Immature natural killer cell (primary cell): ENCODE data around the gene IRF9. TPM values are rescaled to one million over a fixed set of nuclear protein-coding genes. Genes with fewer than 3 reads are reported as not detected.

Source experiments
- DNase-seq, 3 donors: peaks; one replicate each; pipeline ENCODE4 v3.0.0; 2022; ENCODE audit warnings: mixed read lengths in 1 of 3
- H3K27ac Mint-ChIP-seq, 6 donors: one replicate each; pipeline ENCODE4 v1.8.0; 2020; ENCODE audit warnings: mixed read lengths in 6 of 6, mild to moderate bottlenecking in 5 of 6, inconsistent platforms in 4 of 6, moderate library complexity in 3 of 6
- H3K27me3 Mint-ChIP-seq, 3 donors: one replicate each; pipeline ENCODE4 v1.8.0; 2020 to 2021; ENCODE audit warnings: low read depth in 3 of 3, mild to moderate bottlenecking in 3 of 3, mixed read lengths in 3 of 3, moderate library complexity in 3 of 3, inconsistent platforms in 1 of 3
- H3K36me3 Mint-ChIP-seq, 3 donors: one replicate each; pipeline ENCODE4 v1.8.0; 2020; ENCODE audit warnings: mixed read lengths in 3 of 3, inconsistent platforms in 2 of 3, mild to moderate bottlenecking in 2 of 3
- H3K4me1 Mint-ChIP-seq, 2 donors: one replicate each; pipeline ENCODE4 v1.8.0; 2020; ENCODE audit warnings: inconsistent platforms in 2 of 2, mild to moderate bottlenecking in 2 of 2, mixed read lengths in 2 of 2, moderate library complexity in 1 of 2
- H3K4me3 Mint-ChIP-seq, 5 donors: one replicate each; pipeline ENCODE4 v1.8.0; 2020; ENCODE audit warnings: mild to moderate bottlenecking in 5 of 5, mixed read lengths in 5 of 5, inconsistent platforms in 3 of 5, moderate library complexity in 3 of 5
- H3K9me3 Mint-ChIP-seq, 6 donors: one replicate each; pipeline ENCODE4 v1.8.0; 2020; ENCODE audit warnings: mild to moderate bottlenecking in 6 of 6, mixed read lengths in 6 of 6, inconsistent platforms in 4 of 6, moderate library complexity in 3 of 6
- polyA plus RNA-seq, 3 donors: library from polyadenylated mRNA; unstranded; fragments of 300-500 nt; fragmentation: Illumina TruSeq; gene quantifications; one replicate each; pipeline ENCODE4 v1.2.3, GENCODE V29; 2021

Gene IRF9
- polyA plus RNA-seq, 3 donors from 2014 or later = 48.8 to 123 (median 102) TPM

- peak overlapping the region; percentile 98 to 100 (median 98) for H3K4me3 Mint-ChIP-seq
- peaks cover 28 to 47% (median 29%) of the 10 kb centered on the region in 3 donors for H3K36me3 Mint-ChIP-seq
- H3K27me3 Mint-ChIP-seq = peaks cover 6 to 16% (median 7%) of the 10 kb centered on the region in 3 donors
- H3K9me3 Mint-ChIP-seq = no peaks in the 10 kb centered on the region
- DNase-seq = no peak
- H3K4me1 Mint-ChIP-seq = peaks cover 47 to 55% of the 10 kb centered on the region in 2 donors
- H3K27ac Mint-ChIP-seq = peak overlapping the region; percentile 97 to 100 (median 98)
Measured at GRCh38 chr14:24162093-24162492, 1.0 kb downstream of the IRF9 start.

- H3K27ac Mint-ChIP-seq = peak overlapping the region in 5 of 6 donors; percentile 40 to 99 (median 67)
- H3K9me3 Mint-ChIP-seq = no peaks in the 10 kb centered on the region
- DNase-seq = no peak
- peaks cover 6 to 19% (median 7%) of the 10 kb centered on the region in 3 donors for H3K27me3 Mint-ChIP-seq
- peaks cover 39 to 46% (median 41%) of the 10 kb centered on the region in 3 donors for H3K36me3 Mint-ChIP-seq
- H3K4me1 Mint-ChIP-seq = peaks cover 52 to 55% of the 10 kb centered on the region in 2 donors
- H3K4me3 Mint-ChIP-seq = peak overlapping the region in 1 of 5 donors; percentile 41
Measured at GRCh38 chr14:24164518-24164991, 3.5 kb downstream of the IRF9 start.

GRCh38 chr14:24165785-24166184, 4.7 kb downstream of the IRF9 start:
- Mint-ChIP-seq H3K4me1 (peaks cover 49 to 53% of the 10 kb centered on the region in 2 donors), H3K4me3 (no peak overlapping the region), H3K27me3 (peaks cover 5 to 21% (median 6%) of the 10 kb centered on the region in 3 donors), H3K36me3 (peaks cover 36 to 48% (median 42%) of the 10 kb centered on the region in 3 donors), H3K9me3 (no peaks in the 10 kb centered on the region), H3K27ac (peak overlapping the region in 3 of 6 donors; percentile 56 to 71 (median 67))
- DNase-seq = no peak

- Mint-ChIP-seq H3K36me3 (peaks cover 30 to 44% (median 37%) of the 10 kb centered on the region in 3 donors), H3K4me1 (peaks cover 45 to 53% of the 10 kb centered on the region in 2 donors), H3K27me3 (peaks cover 3 to 19% (median 4%) of the 10 kb centered on the region in 3 donors), H3K9me3 (no peaks in the 10 kb centered on the region), H3K27ac (peak overlapping the region in 5 of 6 donors; percentile 19 to 88 (median 66)), H3K4me3 (no peak overlapping the region)
- no peak for DNase-seq
Measured at GRCh38 chr14:24167469-24168114, 6.5 kb downstream of the IRF9 start.

- Mint-ChIP-seq H3K4me1 (peaks cover 23 to 31% of the 10 kb centered on the region in 2 donors), H3K27me3 (peaks cover 6 to 13% (median 7%) of the 10 kb centered on the region in 3 donors), H3K4me3 (peak within 1 kb of the TSS; percentile 88 to 95 (median 93)), H3K9me3 (peaks cover 0 to 1% (median 0%) of the 10 kb centered on the region in 6 donors), H3K36me3 (peaks cover 12 to 25% (median 24%) of the 10 kb centered on the region in 3 donors), H3K27ac (peak within 1 kb of the TSS; percentile 84 to 97 (median 88))
- DNase-seq = peak; percentile 82 to 85 (median 84)
Measured at GRCh38 chr14:24171422-24172260, 10.6 kb downstream of the IRF9 start, which contains the start of gene REC8. Gene REC8 (plus strand): TSS chr14:24172080. CDS start chr14:24172553, 473 bp downstream.

- Mint-ChIP-seq H3K9me3 (peaks cover 0 to 1% (median 0%) of the 10 kb centered on the region in 6 donors), H3K27me3 (peaks cover 7 to 10% (median 9%) of the 10 kb centered on the region in 3 donors), H3K27ac (peak overlapping the region in 5 of 6 donors; percentile 26 to 85 (median 51)), H3K4me3 (peak overlapping the region; percentile 88 to 95 (median 93)), H3K4me1 (peaks cover 23 to 31% of the 10 kb centered on the region in 2 donors), H3K36me3 (peaks cover 11 to 20% (median 18%) of the 10 kb centered on the region in 3 donors)
- no peak for DNase-seq
Measured at GRCh38 chr14:24172261-24172860, 11.3 kb downstream of the IRF9 start.

- H3K4me3 Mint-ChIP-seq = peak overlapping the region; percentile 27 to 69 (median 56)
- no peak for DNase-seq
- peaks cover 21 to 31% of the 10 kb centered on the region in 2 donors for H3K4me1 Mint-ChIP-seq
- H3K36me3 Mint-ChIP-seq = peaks cover 7 to 15% (median 15%) of the 10 kb centered on the region in 3 donors
- peaks cover 0 to 1% (median 0%) of the 10 kb centered on the region in 6 donors for H3K9me3 Mint-ChIP-seq
- H3K27me3 Mint-ChIP-seq = peaks cover 7 to 9% (median 8%) of the 10 kb centered on the region in 3 donors
- H3K27ac Mint-ChIP-seq = peak overlapping the region in 3 of 6 donors; percentile 47 to 73 (median 49)
Measured at GRCh38 chr14:24172871-24173281, 11.8 kb downstream of the IRF9 start.

GRCh38 chr14:24176599-24176998, 15.5 kb downstream of the IRF9 start:
- DNase-seq = no peak
- peaks cover 10 to 17% of the 10 kb centered on the region in 2 donors for H3K4me1 Mint-ChIP-seq
- no peak overlapping the region for H3K4me3 Mint-ChIP-seq
- H3K9me3 Mint-ChIP-seq = peaks cover 0 to 1% (median 0%) of the 10 kb centered on the region in 6 donors
- H3K36me3 Mint-ChIP-seq = peaks cover 0 to 19% (median 4%) of the 10 kb centered on the region in 3 donors
- H3K27ac Mint-ChIP-seq = peak overlapping the region in 1 of 6 donors; percentile 76
- H3K27me3 Mint-ChIP-seq = peaks cover under 1 to 10% (median 7%) of the 10 kb centered on the region in 3 donors

GRCh38 chr14:24177041-24177825, 16.2 kb downstream of the IRF9 start:
- peak overlapping the region in 1 of 6 donors; percentile 76 for H3K27ac Mint-ChIP-seq
- H3K4me1 Mint-ChIP-seq = peaks cover 4 to 11% of the 10 kb centered on the region in 2 donors
- no peak for DNase-seq
- peaks cover 0 to 11% (median 6%) of the 10 kb centered on the region in 3 donors for H3K27me3 Mint-ChIP-seq
- peaks cover 0 to 19% (median 4%) of the 10 kb centered on the region in 3 donors for H3K36me3 Mint-ChIP-seq
- no peak overlapping the region for H3K4me3 Mint-ChIP-seq
- peaks cover 0 to 1% (median 0%) of the 10 kb centered on the region in 6 donors for H3K9me3 Mint-ChIP-seq

GRCh38 chr14:24177891-24178290, 16.8 kb downstream of the IRF9 start:
- Mint-ChIP-seq H3K4me3 (no peak overlapping the region), H3K4me1 (peaks cover 2 to 7% of the 10 kb centered on the region in 2 donors), H3K27me3 (peaks cover 4 to 12% (median 6%) of the 10 kb centered on the region in 3 donors), H3K27ac (no peak overlapping the region), H3K9me3 (peaks cover 0 to 1% (median 0%) of the 10 kb centered on the region in 6 donors), H3K36me3 (peaks cover 3 to 24% (median 4%) of the 10 kb centered on the region in 3 donors)
- no peak for DNase-seq

GRCh38 chr14:24178399-24179178, 17.5 kb downstream of the IRF9 start:
- H3K27me3 Mint-ChIP-seq = peaks cover 4 to 12% (median 6%) of the 10 kb centered on the region in 3 donors
- DNase-seq = no peak
- peaks cover 3 to 24% (median 4%) of the 10 kb centered on the region in 3 donors for H3K36me3 Mint-ChIP-seq
- no peak overlapping the region for H3K4me3 Mint-ChIP-seq
- peaks cover under 1% of the 10 kb centered on the region in 2 donors for H3K4me1 Mint-ChIP-seq
- H3K9me3 Mint-ChIP-seq = peaks cover 0 to 1% (median 0%) of the 10 kb centered on the region in 6 donors
- peak overlapping the region in 2 of 6 donors; percentile 7 to 40 for H3K27ac Mint-ChIP-seq
